Endothelial cell of umbilical vein (primary cell): ENCODE results near the gene ARHGEF39. TPM values are rescaled to one million over a fixed set of nuclear protein-coding genes. Genes with fewer than 3 reads are reported as not detected.

Experiments used
- BruUV-seq: library from RNA; stranded (reverse); fragments of 400-500 nt; replicated peaks from 2 replicates; lab custom pipeline; 2021; lab: Mats Ljungman, UMichigan
- CTCF ChIA-PET: fragments of 300-600, 350-600 bp; sonication (Branson Sonifier 250); formaldehyde crosslinking; loops from one replicate; lab custom pipeline; 2021; ENCODE audit warnings: antibody characterized with exemption, inconsistent platforms; lab: Charles Lee
- POLR2A ChIA-PET: fragments of 300-600, 350-600 bp; sonication (Branson Sonifier 250); formaldehyde crosslinking; loops from one replicate; lab custom pipeline; 2021; ENCODE audit warnings: antibody characterized with exemption, inconsistent platforms; lab: Charles Lee
- DNase-seq: peaks from one replicate; pipeline ENCODE4 v3.0.0-alpha.2; 2011; ENCODE audit warnings: low read depth, low spot score
- FAIRE-seq: peaks from 2 replicates; lab custom pipeline; 2011; peaks lifted over from hg19 to GRCh38; lab: Jason Lieb, UNC
- H2AFZ ChIP-seq: 2 replicates; pipeline ENCODE4 v1.6.0; 2012; ENCODE audit warnings: low read depth, low read length, control low read depth, inconsistent platforms
- H3K27ac ChIP-seq: 2 replicates; pipeline ENCODE4 v1.5.1; 2011; ENCODE audit warnings: low read depth, mild to moderate bottlenecking, control low read depth, low read length, moderate library complexity; ENCODE audit not compliant: insufficient read depth
- H3K27me3 ChIP-seq, 2 experiments: 2 replicates each; pipeline versions ENCODE4 v1.6.0 to v1.6.1; 2011; ENCODE audit warnings: low read length in 2 of 2, mixed read lengths in 1 of 2; ENCODE audit not compliant: control insufficient read depth in 2 of 2, insufficient read depth in 2 of 2
- H3K36me3 ChIP-seq, 2 experiments: 2 replicates in 1 of 2; 3 replicates in 1 of 2; pipeline ENCODE4 v1.5.1; 2011; ENCODE audit warnings: low read length in 2 of 2, mild to moderate bottlenecking in 1 of 2, moderate library complexity in 1 of 2; ENCODE audit not compliant: control insufficient read depth in 2 of 2, insufficient read depth in 2 of 2; ENCODE audit errors: extremely low read depth in 1 of 2
- H3K4me1 ChIP-seq: 3 replicates; pipeline ENCODE4 v1.5.1; 2011; ENCODE audit warnings: mild to moderate bottlenecking, low read length; ENCODE audit not compliant: control insufficient read depth, insufficient read depth; ENCODE audit errors: extremely low read depth
- H3K4me2 ChIP-seq: 2 replicates; pipeline ENCODE4 v1.6.1; 2011; ENCODE audit warnings: low read length, control low read depth, mixed read lengths; ENCODE audit not compliant: insufficient read depth
- H3K4me3 ChIP-seq, 3 experiments: fragments of 200-600 bp in 1 of 3; sonication (generic), shearing (Covaris generic) in 1 of 3; replicated peaks in 1 of 3; 2 replicates each; pipeline ENCODE4 v1.5.1; 2011 to 2016; ENCODE audit warnings: control low read depth in 3 of 3, low read length in 3 of 3, mild to moderate bottlenecking in 2 of 3, inconsistent platforms in 1 of 3, low read depth in 1 of 3, moderate library complexity in 1 of 3; ENCODE audit not compliant: insufficient read depth in 1 of 3
- H3K79me2 ChIP-seq: 2 replicates; pipeline ENCODE4 v1.6.0; 2012; ENCODE audit warnings: low read length, inconsistent platforms; ENCODE audit not compliant: control insufficient read depth, insufficient read depth
- H3K9ac ChIP-seq: replicated peaks from 2 replicates; pipeline ENCODE3; 2011; ENCODE audit warnings: low read length, control low read depth; ENCODE audit not compliant: insufficient read depth; ENCODE audit errors: extremely low read depth
- H3K9me1 ChIP-seq: replicated peaks from 3 replicates; pipeline ENCODE4 v1.6.0; 2011; ENCODE audit warnings: mild to moderate bottlenecking, low read length; ENCODE audit not compliant: control insufficient read depth, insufficient read depth; ENCODE audit errors: extremely low read depth
- H3K9me3 ChIP-seq: replicated peaks from 2 replicates; pipeline ENCODE4 v1.5.1; 2012; ENCODE audit warnings: low read length, inconsistent platforms; ENCODE audit not compliant: control insufficient read depth, insufficient read depth
- H4K20me1 ChIP-seq: replicated peaks from 2 replicates; pipeline ENCODE3; 2011; ENCODE audit warnings: mild to moderate bottlenecking, low read length; ENCODE audit not compliant: control insufficient read depth, insufficient read depth; ENCODE audit errors: extremely low read depth
- EZH2 ChIP-seq: IDR thresholded peaks from 2 replicates; pipeline ENCODE4 v1.6.1; 2012; ENCODE audit warnings: borderline replicate concordance, low read depth, mild to moderate bottlenecking, moderate library complexity, low read length, inconsistent platforms; ENCODE audit not compliant: severe bottlenecking
- MAX ChIP-seq: IDR thresholded peaks from 2 replicates; pipeline ENCODE4 v1.6.1; 2011; ENCODE audit not compliant: insufficient read depth, insufficient read length
- dilution Hi-C: fragments of 300-500 bp; cut with MboI; formaldehyde crosslinking; loops from one replicate; pipeline ENCODE4 v1.15.0; 2019; ENCODE audit warnings: low sequenced_read_pairs; ENCODE audit not compliant: extremely low pct_ligation_motif_present
- intact Hi-C: fragments of 100-400 bp; cut with micrococcal nuclease; formaldehyde crosslinking; loops from one replicate; pipeline ENCODE4 v1.10.0; 2022
- polyA plus RNA-seq, 4 experiments: library from polyadenylated mRNA; depleted of rRNA in 3 of 4; stranded (reverse) in 3 of 4; unstranded in 1 of 4; fragments of >200 nt; gene quantifications; 2 replicates each; pipeline versions ENCODE4 v1.2.1 to v1.2.3, GENCODE V29; 2011 to 2012; ENCODE audit warnings: missing spikeins in 1 of 4
- total RNA-seq: library from RNA; stranded (reverse); gene quantifications from 2 replicates; pipeline ENCODE4 v1.2.3, GENCODE V29; 2021

Gene ARHGEF39
- total and polyA plus RNA-seq, 2 donors (not counting 3 experiments of a cell fraction or from before 2014, with no cell fraction given) = 4.7 to 6.5 TPM

GRCh38 chr9:35684921-35685320 lies 19.9 kb upstream of the ARHGEF39 start:
- H3K36me3 ChIP-seq = peaks cover 8 to 26% of the 10 kb centered on the region in 2 experiments
- no TSS peak for BruUV-seq
- H3K4me3 ChIP-seq = no peak overlapping the region
- intact Hi-C loops = no loop called here
- no peak overlapping the region for H3K9ac ChIP-seq
- DNase-seq = no peak
- H3K27ac ChIP-seq = no peak overlapping the region
- dilution Hi-C loops = no loop called here
- peaks cover 34% of the 10 kb centered on the region for H3K79me2 ChIP-seq
- no peaks in the 10 kb centered on the region for H4K20me1 ChIP-seq
- TF ChIP-seq MAX = no peak
- no peak overlapping the region for H2AFZ ChIP-seq
- ChIA-PET POLR2A (no interaction called here), CTCF (interaction anchor here (1.0 to 4.1 kb wide), 2 partner anchors 10 to 12 kb away, joined by 4 to 26 read pairs; no protein-coding TSS in a partner anchor)
- H3K9me3 ChIP-seq = no peaks in the 10 kb centered on the region
- no peak for FAIRE-seq
- H3K27me3 ChIP-seq = no peaks in the 10 kb centered on the region
- no peaks in the 10 kb centered on the region for H3K9me1 ChIP-seq
- H3K4me1 ChIP-seq = peaks cover 19% of the 10 kb centered on the region
- no peak overlapping the region for H3K4me2 ChIP-seq

- H3K27ac ChIP-seq = no peak overlapping the region
Observed at GRCh38 chr9:35683323-35683722, 18.3 kb upstream of the ARHGEF39 start.

More at GRCh38 chr9:35683323-35683722, 18.3 kb upstream of the ARHGEF39 start:
- Histone ChIP-seq H3K9ac (no peak overlapping the region), H3K4me2 (no peak overlapping the region), H2AFZ (no peak overlapping the region), H3K79me2 (peaks cover 19% of the 10 kb centered on the region), H4K20me1 (no peaks in the 10 kb centered on the region), H3K4me1 (peaks cover 7% of the 10 kb centered on the region), H3K4me3 (no peak overlapping the region), H3K9me3 (no peaks in the 10 kb centered on the region), H3K27me3 (no peaks in the 10 kb centered on the region), H3K36me3 (peaks cover 8 to 26% of the 10 kb centered on the region in 2 experiments), H3K9me1 (no peaks in the 10 kb centered on the region)
- CTCF ChIA-PET = interaction anchor here (4.1 kb wide), 1 partner anchor 13 kb away, joined by 26 read pairs; no protein-coding TSS in a partner anchor
- intact Hi-C loops = no loop called here
- TF ChIP-seq EZH2 = no peak
- FAIRE-seq (no peak), DNase-seq (no peak)
- POLR2A ChIA-PET = no interaction called here
- no TSS peak for BruUV-seq
- dilution Hi-C loops = no loop called here
